GM12878 (cell line): ENCODE results near the gene CREB3L4. TPM values are rescaled to one million over a fixed set of nuclear protein-coding genes. Genes with fewer than 3 reads are reported as not detected.

ENCODE experiments used
- ATAC-seq: fragments of 200-7000 bp; cut with Tn5 transposase; 3 replicates; pipeline ENCODE4 v1.9.1; 2020; ENCODE audit warnings: mild to moderate bottlenecking, moderate library complexity
- BruUV-seq: library from RNA; stranded (reverse); fragments of 400-500 nt; replicated peaks from 2 replicates; lab custom pipeline; 2021; lab: Mats Ljungman, UMichigan
- CTCF ChIA-PET: fragments of 300-600 bp; sonication (Branson Sonifier 250); formaldehyde crosslinking; extraction: SDS; loops from one replicate; lab custom pipeline; 2021; ENCODE audit warnings: inconsistent platforms; lab: Yijun Ruan, JAX
- POLR2A ChIA-PET: fragments of 350-600 bp; formaldehyde crosslinking; extraction: SDS; loops from one replicate; lab custom pipeline; 2021; ENCODE audit warnings: inconsistent platforms; lab: Charles Lee
- RAD21 ChIA-PET: fragments of 300-600 bp; sonication (Branson Sonifier 250); formaldehyde crosslinking; loops from one replicate; lab custom pipeline; 2023; ENCODE audit warnings: antibody characterized with exemption; ENCODE audit not compliant: unreplicated experiment; lab: Charles Lee
- SMC1A ChIA-PET: fragments of 300-600 bp; sonication (Branson Sonifier 250); formaldehyde crosslinking; loops from one replicate; lab custom pipeline; 2023; ENCODE audit not compliant: unreplicated experiment, uncharacterized antibody; lab: Charles Lee
- DNase-seq: peaks from one replicate; pipeline ENCODE4 v3.0.0-alpha.2; 2011; ENCODE audit warnings: low read depth, low spot score
- FAIRE-seq: peaks from 3 replicates; lab custom pipeline; 2011; peaks lifted over from hg19 to GRCh38; lab: Jason Lieb, UNC
- H2AFZ ChIP-seq: 2 replicates; pipeline ENCODE4 v1.6.0; 2011; ENCODE audit warnings: low read depth, low read length, control low read depth; ENCODE audit not compliant: control insufficient read depth
- H3K27ac ChIP-seq: 2 replicates; pipeline ENCODE4 v1.5.1; 2011; ENCODE audit warnings: control low read depth; ENCODE audit not compliant: control insufficient read depth, insufficient read depth
- H3K27me3 ChIP-seq, 2 experiments: replicated peaks in 1 of 2; 2 replicates each; pipeline versions ENCODE4 v1.6.0 to v1.6.1; 2011; ENCODE audit warnings: low read length in 1 of 2; ENCODE audit not compliant: control insufficient read depth in 2 of 2, insufficient read depth in 2 of 2
- H3K36me3 ChIP-seq, 2 experiments: 2 replicates each; pipeline ENCODE4 v1.5.1; 2011; ENCODE audit warnings: low read length in 1 of 2; ENCODE audit not compliant: control insufficient read depth in 2 of 2, insufficient read depth in 2 of 2
- H3K4me1 ChIP-seq: 2 replicates; pipeline ENCODE4 v1.6.1; 2011; ENCODE audit warnings: mild to moderate bottlenecking, low read length, moderate library complexity, mixed read lengths; ENCODE audit not compliant: control insufficient read depth, insufficient read depth
- H3K4me2 ChIP-seq: 2 replicates; pipeline ENCODE4 v1.6.0; 2011; ENCODE audit warnings: control low read depth; ENCODE audit not compliant: control insufficient read depth, insufficient read depth
- H3K4me3 ChIP-seq: fragments of 200-600 bp; sonication (generic); 2 replicates; pipeline ENCODE4 v1.5.1; 2016
- H3K79me2 ChIP-seq: 2 replicates; pipeline ENCODE4 v1.6.0; 2011; ENCODE audit warnings: low read length; ENCODE audit not compliant: control insufficient read depth, insufficient read depth
- H3K9ac ChIP-seq: 2 replicates; pipeline ENCODE4 v1.8.0; 2011; ENCODE audit warnings: low read length, control low read depth, mixed read lengths; ENCODE audit not compliant: control insufficient read depth, insufficient read depth
- H3K9me3 ChIP-seq: replicated peaks from 3 replicates; pipeline ENCODE4 v1.5.1; 2011; ENCODE audit warnings: mild to moderate bottlenecking, low read length; ENCODE audit not compliant: control insufficient read depth, insufficient read depth
- H4K20me1 ChIP-seq: 2 replicates; pipeline ENCODE4 v1.6.0; 2011; ENCODE audit not compliant: control insufficient read depth, insufficient read depth
- ATF2 ChIP-seq: IDR thresholded peaks from 2 replicates; pipeline ENCODE4 v1.6.1; 2012; ENCODE audit warnings: low read length, inconsistent platforms
- BMI1 ChIP-seq: fragments of 450-650 bp; IDR thresholded peaks from 2 replicates; pipeline ENCODE4 v1.6.1; 2016; ENCODE audit warnings: mild to moderate bottlenecking, moderate library complexity, borderline replicate concordance
- CREB1 ChIP-seq: IDR thresholded peaks from 2 replicates; pipeline ENCODE4 v1.6.1; 2012; ENCODE audit warnings: low read depth, mild to moderate bottlenecking, inconsistent platforms
- EED ChIP-seq: sonication (generic); IDR thresholded peaks from 2 replicates; pipeline ENCODE4 v1.6.1; 2016; ENCODE audit warnings: antibody characterized with exemption, low read depth
- FOS ChIP-seq: IDR thresholded peaks from 3 replicates; pipeline ENCODE4 v1.6.1; 2011; ENCODE audit warnings: borderline replicate concordance; ENCODE audit not compliant: insufficient read length; ENCODE audit errors: extremely low read depth
- HCFC1 ChIP-seq: fragments of 150-350 bp; IDR thresholded peaks from 2 replicates; pipeline ENCODE4 v1.6.1; 2014; ENCODE audit warnings: low read length
- IRF3 ChIP-seq: fragments of 450-650 bp; IDR thresholded peaks from 2 replicates; pipeline ENCODE4 v1.6.1; 2014; ENCODE audit warnings: mild to moderate bottlenecking
- JUND ChIP-seq: IDR thresholded peaks from 2 replicates; pipeline ENCODE4 v1.6.1; 2012; ENCODE audit warnings: low read depth, mild to moderate bottlenecking, low read length, improper control_type of control experiment, moderate library complexity
- LARP7 ChIP-seq: fragments of 450-650 bp; IDR thresholded peaks from 2 replicates; pipeline ENCODE4 v1.6.1; 2017; ENCODE audit warnings: mild to moderate bottlenecking
- MEF2A ChIP-seq: IDR thresholded peaks from 2 replicates; pipeline ENCODE4 v1.6.1; 2011; ENCODE audit warnings: low read depth, mild to moderate bottlenecking, low read length, moderate library complexity; ENCODE audit not compliant: insufficient read depth
- POLR2A ChIP-seq: IDR thresholded peaks from 2 replicates; pipeline ENCODE4 v1.6.1; 2011; ENCODE audit warnings: low read depth, mild to moderate bottlenecking, low read length
- POLR2AphosphoS2 ChIP-seq: IDR thresholded peaks from 2 replicates; pipeline ENCODE4 v1.6.1; 2011; ENCODE audit warnings: low read depth, mild to moderate bottlenecking, low read length, improper control_type of control experiment, moderate library complexity
- RFX5 ChIP-seq: IDR thresholded peaks from 2 replicates; pipeline ENCODE4 v1.6.1; 2011; ENCODE audit warnings: low read depth, low read length, improper control_type of control experiment
- RUNX3 ChIP-seq: IDR thresholded peaks from 2 replicates; pipeline ENCODE4 v1.6.1; 2012; ENCODE audit warnings: low read length, inconsistent platforms
- SMAD1 ChIP-seq: fragments of 450-650 bp; IDR thresholded peaks from 2 replicates; pipeline ENCODE4 v1.6.1; 2018; ENCODE audit warnings: mild to moderate bottlenecking, low read depth; ENCODE audit not compliant: partially characterized antibody
- SMARCA5 ChIP-seq: fragments of 450-650 bp; IDR thresholded peaks from 2 replicates; pipeline ENCODE4 v1.6.1; 2017; ENCODE audit warnings: mild to moderate bottlenecking
- SUZ12 ChIP-seq: fragments of 200-600 bp; sonication (generic); IDR thresholded peaks from one replicate; pipeline ENCODE4 v1.6.1; 2018; ENCODE audit warnings: antibody characterized with exemption, mild to moderate bottlenecking; ENCODE audit not compliant: unreplicated experiment
- TBL1XR1 ChIP-seq: IDR thresholded peaks from 2 replicates; pipeline ENCODE4 v1.6.1; 2012; ENCODE audit warnings: low read depth, low read length, improper control_type of control experiment
- YBX1 ChIP-seq: fragments of 450-650 bp; IDR thresholded peaks from 2 replicates; pipeline ENCODE4 v1.6.1; 2016; ENCODE audit warnings: antibody characterized with exemption
- ZNF24 ChIP-seq: fragments of 450-650 bp; IDR thresholded peaks from 2 replicates; pipeline ENCODE4 v1.6.1; 2017; ENCODE audit warnings: antibody characterized with exemption, mild to moderate bottlenecking
- WGBS: methylation state at CpG from one replicate; pipeline ENCODE4 v1.1.6; 2016; ENCODE audit warnings: low lambda C conversion rate; ENCODE audit not compliant: insufficient replicate concordance, insufficient coverage; ENCODE audit errors: missing lambda C conversion rate; 5-methylcytosine and 5-hydroxymethylcytosine counted together
- in situ Hi-C: fragments of 300-500 bp; cut with MboI; formaldehyde crosslinking; loops from 9 replicates; pipeline ENCODE4 v1.14.3; 2018; ENCODE audit warnings: mixed read lengths
- intact Hi-C: fragments of 100-400 bp; cut with micrococcal nuclease; formaldehyde crosslinking; loops from one replicate; pipeline ENCODE4 v1.14.2; 2022; ENCODE audit not compliant: unreplicated experiment
- polyA plus RNA-seq, 11 experiments: library from polyadenylated mRNA; depleted of rRNA in 4 of 11; unstranded in 6 of 11; stranded (reverse) in 5 of 11; fragments of >200 nt; fragmentation: Nextera tagmentation in 4 of 11; fragmentation: Illumina TruSeq in 1 of 11; extraction: Ambion mirVana in 4 of 11; extraction: Trizol in 1 of 11; gene quantifications; 1 replicate in 1 of 11; 2 replicates in 10 of 11; pipeline versions ENCODE4 v1.2.1 to v1.2.3, GENCODE V29; 2011 to 2016; ENCODE audit warnings: inconsistent platforms in 2 of 11, missing spikeins in 2 of 11, low read depth in 1 of 11
- total RNA-seq, 4 experiments: library from RNA; depleted of rRNA in 3 of 4; stranded (reverse); fragments of >200 nt in 3 of 4; fragmentation: Illumina TruSeq in 1 of 4; extraction: Trizol in 1 of 4; gene quantifications; 2 replicates each; pipeline versions ENCODE4 v1.2.1 to v1.2.3, GENCODE V29; 2013 to 2021

The CREB3L4 gene
- total and polyA plus RNA-seq, 10 of the 15 experiments (the other 5 are each of a cell fraction or from before 2014, with no cell fraction given), result 9.7 to 14.0 (median 12.1) TPM

GRCh38 chr1:153942766-153943549 lies 24.7 kb upstream of the CREB3L4 start (continued):
- TF ChIP-seq IRF3, result no peak
- TF ChIP-seq HCFC1, result no peak
- no peak for TF ChIP-seq JUND
- TF ChIP-seq SMAD1, result no peak
- no peak for TF ChIP-seq YBX1
- TF ChIP-seq SMARCA5, result no peak

- no peak for DNase-seq
- peak overlapping the region; percentile 95 for H3K27ac ChIP-seq
- FAIRE-seq, result peak; percentile 74
- no peaks in the 10 kb centered on the region for H3K9me3 ChIP-seq
- in situ Hi-C loops (no loop called here), intact Hi-C loops (loop anchor here (2.0 kb wide), 1 partner anchor 21 kb away; the partner anchor contains the start of gene GATAD2B)
- H3K9ac ChIP-seq, result peak overlapping the region; percentile 99
- H3K4me1 ChIP-seq, result peaks cover 18% of the 10 kb centered on the region
- H3K27me3 ChIP-seq, result no peaks in the 10 kb centered on the region
- ChIA-PET SMC1A (interaction anchor here (0.7 to 4.5 kb wide), 20 partner anchors 13 to 272 kb away, joined by 3 to 59 read pairs (median 5); partner anchors contain the start of genes CREB3L4, GATAD2B, RPS27 and SLC39A1), CTCF (interaction anchor here (0.6 to 4.8 kb wide), 10 partner anchors 21 to 266 kb away, joined by 3 to 54 read pairs (median 8); partner anchors contain the start of genes CREB3L4, GATAD2B, NPR1 and RAB13), RAD21 (interaction anchor here (0.7 to 4.9 kb wide), 17 partner anchors 12 to 1153 kb away, joined by 3 to 55 read pairs (median 11); partner anchors contain the start of genes CREB3L4, CRTC2, GATAD2B and JTB), POLR2A (interaction anchor here (0.6 to 5.3 kb wide), 17 partner anchors 10 to 188 kb away, joined by 3 to 83 read pairs (median 5); partner anchors contain the start of genes CREB3L4, GATAD2B, JTB and RAB13)
- no peak for ATAC-seq
- peaks cover 28% of the 10 kb centered on the region for H3K79me2 ChIP-seq
- peak overlapping the region; percentile 62; the same call in 1 of the 2 replicates for H2AFZ ChIP-seq
- peak overlapping the region; percentile 100 for H3K4me3 ChIP-seq
- no TSS peak for BruUV-seq
- WGBS, result 85% methylated on average over 15 of the region's 15 CpGs
- peak overlapping the region; percentile 100 for H3K4me2 ChIP-seq
- peaks cover 18 to 21% of the 10 kb centered on the region in 2 experiments; a peak in 3 of 4 replicates for H3K36me3 ChIP-seq
- H4K20me1 ChIP-seq, result no peaks in the 10 kb centered on the region
- TF ChIP-seq JUND (no peak), ATF2 (peak; percentile 69; the same call in 1 of the 2 replicates), EED (no peak), MEF2A (no peak), POLR2AphosphoS2 (no peak), SMARCA5 (no peak), POLR2A (no peak), SUZ12 (no peak), TBL1XR1 (no peak), FOS (no peak), BMI1 (no peak), CREB1 (peak; percentile 96), RUNX3 (no peak), RFX5 (no peak), SMAD1 (no peak), LARP7 (no peak), ZNF24 (no peak)
These were observed 23.5 kb upstream of the CREB3L4 start for GRCh38 chr1:153944005-153944826.
